Measurements from ENCODE around the gene PDK2. TPM values are rescaled to one million over a fixed set of nuclear protein-coding genes. Genes with fewer than 3 reads are reported as not detected.

Gene PDK2
- total and polyA plus RNA-seq, 2 experiments from 2014 or later: 30.2 to 48.1 TPM

- TF ChIP-seq EZH2phosphoT487 (IDR thresholded peaks at IDR 0.05; ENCODE audit: insufficient read depth, low read depth) (no peak), EZH2 (IDR thresholded peaks at IDR 0.05; ENCODE audit: insufficient read depth, poor library complexity, severe bottlenecking) (no peak)
- 1 to 2% methylated on average over 39 to 64 of the region's 64 CpGs for WGBS, 2 experiments (ENCODE audit: low coverage in 1 of 2, low lambda C conversion rate in 2 of 2, missing lambda C conversion rate in 2 of 2)
- no peaks in the 10 kb centered on the region for H3K36me3 ChIP-seq (ENCODE audit: low read depth)
- no peaks in the 10 kb centered on the region for H3K9me2 ChIP-seq (ENCODE audit: insufficient read depth)
- DNase-seq: peak; percentile 80
- peaks cover 81% of the 10 kb centered on the region for H3K79me2 ChIP-seq (ENCODE audit: insufficient read depth)
- peaks cover 61% of the 10 kb centered on the region for H3F3A ChIP-seq (ENCODE audit: insufficient read depth)
- peaks cover 70% of the 10 kb centered on the region for H3K4me1 ChIP-seq (ENCODE audit: insufficient read depth)
- peak overlapping the region; percentile 83 for H3K4me3 ChIP-seq
- in situ Hi-C loops (cut with MboI): no loop called here
- no peaks in the 10 kb centered on the region for H4K20me1 ChIP-seq (ENCODE audit: insufficient read depth)
- peak overlapping the region; percentile 70 for H2AFZ ChIP-seq
- H3K27me3 ChIP-seq (replicated peaks; ENCODE audit: insufficient read depth): no peaks in the 10 kb centered on the region
- peak overlapping the region; percentile 83 for H3K9ac ChIP-seq
- no peaks in the 10 kb centered on the region for H3K9me3 ChIP-seq (ENCODE audit: low read depth)
- H3K27ac ChIP-seq: peak overlapping the region; percentile 97
- H3K4me2 ChIP-seq (ENCODE audit: unreplicated experiment): peak overlapping the region; percentile 90
These were observed 38.8 kb upstream of the PDK2 start for GRCh38 chr17:50056217-50056960.

GRCh38 chr17:50056961-50057330, 38.2 kb upstream of the PDK2 start:
- in situ Hi-C loops (cut with MboI): no loop called here
- H3F3A ChIP-seq (ENCODE audit: insufficient read depth): peaks cover 61% of the 10 kb centered on the region
- peak overlapping the region; percentile 97 for H3K27ac ChIP-seq
- H3K9me3 ChIP-seq (ENCODE audit: low read depth): no peaks in the 10 kb centered on the region
- no peaks in the 10 kb centered on the region for H3K27me3 ChIP-seq (replicated peaks; ENCODE audit: insufficient read depth)
- H3K9ac ChIP-seq: peak overlapping the region; percentile 83
- H3K9me2 ChIP-seq (ENCODE audit: insufficient read depth): no peaks in the 10 kb centered on the region
- DNase-seq: peak; percentile 78
- peak overlapping the region; percentile 83 for H3K4me3 ChIP-seq
- 43 to 46% methylated on average over 15 of the region's 15 CpGs for WGBS, 2 experiments (ENCODE audit: low coverage in 1 of 2, low lambda C conversion rate in 2 of 2, missing lambda C conversion rate in 2 of 2)
- H2AFZ ChIP-seq: peak overlapping the region; percentile 70; the same call in 1 of the 2 replicates
- TF ChIP-seq EZH2phosphoT487 (IDR thresholded peaks at IDR 0.05; ENCODE audit: insufficient read depth, low read depth) (no peak), EZH2 (IDR thresholded peaks at IDR 0.05; ENCODE audit: insufficient read depth, poor library complexity, severe bottlenecking) (no peak)
- H3K4me2 ChIP-seq (ENCODE audit: unreplicated experiment): peak overlapping the region; percentile 90
- peaks cover 86% of the 10 kb centered on the region for H3K79me2 ChIP-seq (ENCODE audit: insufficient read depth)
- H3K36me3 ChIP-seq (ENCODE audit: low read depth): no peaks in the 10 kb centered on the region
- H4K20me1 ChIP-seq (ENCODE audit: insufficient read depth): no peaks in the 10 kb centered on the region
- H3K4me1 ChIP-seq (ENCODE audit: insufficient read depth): peaks cover 70% of the 10 kb centered on the region

DNA sequence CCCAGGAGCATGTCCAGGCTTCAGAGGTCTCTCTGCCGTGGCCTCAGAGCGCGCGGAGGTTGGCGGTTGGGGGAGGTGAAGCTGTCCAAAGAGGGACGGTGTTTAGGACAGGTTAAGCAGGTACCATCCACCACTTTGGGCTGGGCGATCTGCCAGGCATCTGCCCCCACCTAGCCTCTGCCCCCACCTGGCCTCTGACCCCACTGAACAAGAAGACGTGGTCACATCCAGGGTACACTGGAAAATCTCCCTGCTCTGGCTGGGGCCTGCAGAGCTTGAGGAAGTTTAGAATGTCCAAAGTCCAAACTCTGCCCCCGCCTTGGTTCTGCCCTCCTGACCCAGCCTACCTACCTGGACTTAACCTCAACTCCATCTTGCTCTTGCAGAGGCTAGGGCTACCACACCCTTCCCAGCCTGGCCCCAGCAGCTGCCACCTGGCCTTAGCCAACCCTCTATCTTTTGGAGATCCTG, 37.6 kb upstream of the PDK2 start:
- Histone ChIP-seq H3K27ac (peak overlapping the region; percentile 97), H3K9me2 (ENCODE audit: insufficient read depth) (no peaks in the 10 kb centered on the region), H3K9ac (peak overlapping the region; percentile 83), H3K4me1 (ENCODE audit: insufficient read depth) (peaks cover 74% of the 10 kb centered on the region), H3K36me3 (ENCODE audit: low read depth) (no peaks in the 10 kb centered on the region), H3K27me3 (replicated peaks; ENCODE audit: insufficient read depth) (no peaks in the 10 kb centered on the region), H2AFZ (no peak overlapping the region), H4K20me1 (ENCODE audit: insufficient read depth) (no peaks in the 10 kb centered on the region), H3K9me3 (ENCODE audit: low read depth) (no peaks in the 10 kb centered on the region), H3F3A (ENCODE audit: insufficient read depth) (peaks cover 59% of the 10 kb centered on the region), H3K79me2 (ENCODE audit: insufficient read depth) (peaks cover 89% of the 10 kb centered on the region), H3K4me2 (ENCODE audit: unreplicated experiment) (peak overlapping the region; percentile 90), H3K4me3 (peak overlapping the region; percentile 83)
- in situ Hi-C loops (cut with MboI): no loop called here
- DNase-seq: no peak
- WGBS, 2 experiments (ENCODE audit: low coverage in 1 of 2, low lambda C conversion rate in 2 of 2, missing lambda C conversion rate in 2 of 2): 84 to 92% methylated on average over 9 of the region's 9 CpGs
- TF ChIP-seq EZH2 (IDR thresholded peaks at IDR 0.05; ENCODE audit: insufficient read depth, poor library complexity, severe bottlenecking) (no peak), EZH2phosphoT487 (IDR thresholded peaks at IDR 0.05; ENCODE audit: insufficient read depth, low read depth) (no peak)

DNA sequence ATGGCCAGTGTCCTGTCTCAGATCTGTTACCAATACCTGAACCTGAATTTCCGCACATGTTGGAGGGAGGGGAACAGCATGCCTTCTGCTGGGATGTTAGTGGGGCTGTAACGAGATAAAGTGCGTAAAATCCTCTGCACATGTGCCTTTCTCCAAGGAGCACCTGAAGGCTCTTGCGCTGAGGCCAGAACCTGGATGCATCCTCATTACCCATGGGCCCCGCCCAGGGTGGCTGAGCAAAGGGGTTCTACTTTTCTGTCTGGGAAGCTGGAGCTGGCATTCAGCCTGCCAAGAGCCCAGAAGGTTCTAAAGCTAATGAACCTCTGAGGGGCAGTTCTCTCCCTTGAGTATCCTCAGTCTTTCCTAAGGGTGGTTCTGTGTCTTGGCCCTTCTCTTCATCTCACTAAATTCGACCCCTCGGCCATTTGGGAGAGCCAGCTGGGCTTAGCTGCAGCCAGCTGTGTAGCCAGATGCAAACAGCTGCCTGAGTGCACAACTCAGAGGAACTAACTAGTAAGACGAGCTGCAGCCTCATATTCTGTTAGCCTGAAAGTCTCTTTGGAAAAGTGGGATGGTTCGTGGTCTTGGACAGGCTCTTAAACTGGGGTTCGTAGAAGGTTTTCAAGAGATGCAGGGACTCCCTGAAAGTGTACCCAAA, 36.7 kb upstream of the PDK2 start:
- H3K9ac ChIP-seq: peak overlapping the region; percentile 83
- peaks cover 74% of the 10 kb centered on the region for H3K4me1 ChIP-seq (ENCODE audit: insufficient read depth)
- H3K9me3 ChIP-seq (ENCODE audit: low read depth): no peaks in the 10 kb centered on the region
- peaks cover 94% of the 10 kb centered on the region for H3K79me2 ChIP-seq (ENCODE audit: insufficient read depth)
- in situ Hi-C loops (cut with MboI): no loop called here
- no peak for TF ChIP-seq EZH2 (IDR thresholded peaks at IDR 0.05; ENCODE audit: insufficient read depth, poor library complexity, severe bottlenecking)
- no peak for TF ChIP-seq EZH2phosphoT487 (IDR thresholded peaks at IDR 0.05; ENCODE audit: insufficient read depth, low read depth)
- no peak overlapping the region for H2AFZ ChIP-seq
- no peaks in the 10 kb centered on the region for H3K9me2 ChIP-seq (ENCODE audit: insufficient read depth)
- H3K27me3 ChIP-seq (replicated peaks; ENCODE audit: insufficient read depth): no peaks in the 10 kb centered on the region
- peak overlapping the region; percentile 90 for H3K4me2 ChIP-seq (ENCODE audit: unreplicated experiment)
- H4K20me1 ChIP-seq (ENCODE audit: insufficient read depth): no peaks in the 10 kb centered on the region
- no peak for DNase-seq
- H3F3A ChIP-seq (ENCODE audit: insufficient read depth): peaks cover 67% of the 10 kb centered on the region
- H3K36me3 ChIP-seq (ENCODE audit: low read depth): no peaks in the 10 kb centered on the region
- 91 to 97% methylated on average over 10 of the region's 10 CpGs for whole genome bisulfite sequencing, 2 experiments (ENCODE audit: low coverage in 1 of 2, low lambda C conversion rate in 2 of 2, missing lambda C conversion rate in 2 of 2)
- peak overlapping the region; percentile 97 for H3K27ac ChIP-seq
- H3K4me3 ChIP-seq: peak overlapping the region; percentile 83

Data from GM23248 (cell line).